ENCODE measurements around the gene VWDE.
"Not testable (repeated sequence)": the region's sequence is repeated elsewhere in the genome, so short reads cannot be mapped to it uniquely, and the experiment has no call there.

Gene VWDE
- total RNA-seq, result 0.78 to 4.3 reads per million in 2 experiments

GRCh38 chr7:12403287-12404181 is at the start of gene VWDE:
Gene VWDE (minus strand): TSS chr7:12403865. CDS start chr7:12403716, 149 bp downstream.
- peak; percentile 49 for DNase-seq (ENCODE audit: low read depth)

GRCh38 chr7:12453136-12453535 is 49.5 kb upstream of the VWDE start:
- not testable (repeated sequence) for DNase-seq (ENCODE audit: low read depth)

- no peak for DNase-seq (ENCODE audit: low read depth)
Measured at GRCh38 chr7:12450615-12451014, 47.0 kb upstream of the VWDE start.

GRCh38 chr7:12444785-12445184 is 41.1 kb upstream of the VWDE start:
- DNase-seq (ENCODE audit: low read depth), result no peak

- no peak for DNase-seq (ENCODE audit: low read depth)
Measured at GRCh38 chr7:12440229-12440628, 36.6 kb upstream of the VWDE start.

GRCh38 chr7:12436896-12437535 is 33.4 kb upstream of the VWDE start:
- no peak for DNase-seq (ENCODE audit: low read depth)

GRCh38 chr7:12436126-12436525 is 32.5 kb upstream of the VWDE start:
- no peak for DNase-seq (ENCODE audit: low read depth)

- no peak for DNase-seq (ENCODE audit: low read depth)
Measured at GRCh38 chr7:12434012-12434642, 30.5 kb upstream of the VWDE start.

GRCh38 chr7:12431886-12432556 is 28.4 kb upstream of the VWDE start:
- no peak for DNase-seq (ENCODE audit: low read depth)

GRCh38 chr7:12425311-12425710 is 21.6 kb upstream of the VWDE start:
- no peak for DNase-seq (ENCODE audit: low read depth)

- DNase-seq (ENCODE audit: low read depth), result no peak
Measured at GRCh38 chr7:12423997-12424745, 20.5 kb upstream of the VWDE start.

- no peak for DNase-seq (ENCODE audit: low read depth)
Measured at GRCh38 chr7:12423355-12423996, 19.8 kb upstream of the VWDE start.

GRCh38 chr7:12422554-12423320 is 19.1 kb upstream of the VWDE start:
- DNase-seq (ENCODE audit: low read depth), result no peak

- DNase-seq (ENCODE audit: low read depth), result no peak
Measured at GRCh38 chr7:12418452-12418851, 14.8 kb upstream of the VWDE start.

- no peak for DNase-seq (ENCODE audit: low read depth)
Measured at GRCh38 chr7:12415072-12415471, 11.4 kb upstream of the VWDE start.

- no peak for DNase-seq (ENCODE audit: low read depth)
Measured at GRCh38 chr7:12412407-12412806, 8.7 kb upstream of the VWDE start.

- DNase-seq (ENCODE audit: low read depth), result no peak
Measured at GRCh38 chr7:12410523-12410922, 6.9 kb upstream of the VWDE start.

GRCh38 chr7:12409097-12409711 is 5.5 kb upstream of the VWDE start:
- no peak for DNase-seq (ENCODE audit: low read depth)

- not testable (repeated sequence) for DNase-seq (ENCODE audit: low read depth)
Measured at GRCh38 chr7:12407652-12408051, 4.0 kb upstream of the VWDE start.

GRCh38 chr7:12402365-12402725 is 1.3 kb downstream of the VWDE start:
- no peak for DNase-seq (ENCODE audit: low read depth)
